CD4-positive, alpha-beta T cell (primary cell): Measurements from ENCODE around the gene NUDT13. TPM values are rescaled to one million over a fixed set of nuclear protein-coding genes. Genes with fewer than 3 reads are reported as not detected.

Experiments used
- ATAC-seq: fragments of 200-7000 bp; cut with Tn5 transposase; one replicate; pipeline ENCODE4 v1.10.0; 2022; ENCODE audit warnings: mild to moderate bottlenecking; ENCODE audit not compliant: poor library complexity
- CTCF ChIA-PET: fragments of 350-600 bp; sonication (Branson Sonifier 250); formaldehyde crosslinking; loops from one replicate; lab custom pipeline; 2021; ENCODE audit warnings: antibody characterized with exemption, inconsistent platforms; lab: Charles Lee
- POLR2A ChIA-PET: fragments of 350-600 bp; sonication (Branson Sonifier 250); formaldehyde crosslinking; loops from one replicate; lab custom pipeline; 2021; ENCODE audit warnings: antibody characterized with exemption, inconsistent platforms; lab: Charles Lee
- DNase-seq, 14 experiments: peaks; one replicate each; pipeline ENCODE4 v3.0.0-alpha.2; 2013 to 2020; ENCODE audit warnings: mixed read lengths in 2 of 14
- H3K27ac ChIP-seq, 2 donors: one replicate each; pipeline versions ENCODE4 v1.5.1 to v1.7.0; 2013; ENCODE audit warnings: low read length in 2 of 2, low read depth in 1 of 2, mild to moderate bottlenecking in 1 of 2
- H3K27me3 ChIP-seq, 2 experiments: 1 replicate in 1 of 2; 2 replicates in 1 of 2; pipeline versions ENCODE4 v1.6.1 to v1.7.0; 2013; ENCODE audit warnings: low read length in 2 of 2, control low read depth in 1 of 2, mild to moderate bottlenecking in 1 of 2, moderate library complexity in 1 of 2; ENCODE audit not compliant: insufficient read depth in 2 of 2, control insufficient read depth in 1 of 2
- H3K36me3 ChIP-seq: one replicate; pipeline ENCODE4 v1.6.1; 2013; ENCODE audit warnings: low read length, control low read depth; ENCODE audit not compliant: insufficient read depth
- H3K4me1 ChIP-seq: one replicate; pipeline ENCODE4 v1.6.1; 2013; ENCODE audit warnings: low read length, control low read depth; ENCODE audit not compliant: insufficient read depth
- H3K4me3 ChIP-seq: one replicate; pipeline ENCODE4 v1.5.1; 2013; ENCODE audit warnings: mild to moderate bottlenecking, low read length, moderate library complexity
- H3K9me3 ChIP-seq, 2 experiments: 1 replicate in 1 of 2; 2 replicates in 1 of 2; pipeline versions ENCODE4 v1.6.1 to v1.7.0; 2013; ENCODE audit warnings: low read length in 2 of 2, mild to moderate bottlenecking in 2 of 2, control low read depth in 1 of 2, moderate library complexity in 1 of 2; ENCODE audit not compliant: control insufficient read depth in 1 of 2, insufficient read depth in 1 of 2
- H3K27ac Mint-ChIP-seq: one replicate; pipeline ENCODE4 v1.8.0; 2020; ENCODE audit warnings: mixed read lengths
- H3K27me3 Mint-ChIP-seq: one replicate; pipeline ENCODE4 v1.8.0; 2021; ENCODE audit warnings: mixed read lengths
- H3K36me3 Mint-ChIP-seq: one replicate; pipeline ENCODE4 v1.8.0; 2021; ENCODE audit warnings: low read depth, mixed read lengths
- H3K4me1 Mint-ChIP-seq: one replicate; pipeline ENCODE4 v1.8.0; 2021; ENCODE audit warnings: low read depth, mixed read lengths
- H3K4me3 Mint-ChIP-seq: one replicate; pipeline ENCODE4 v1.8.0; 2020; ENCODE audit warnings: mild to moderate bottlenecking, mixed read lengths
- H3K9me3 Mint-ChIP-seq: one replicate; pipeline ENCODE4 v1.8.0; 2020; ENCODE audit warnings: mixed read lengths
- intact Hi-C, 2 experiments: fragments of 100-400 bp; cut with DNase I in 1 of 2; cut with micrococcal nuclease in 1 of 2; formaldehyde crosslinking; loops; one replicate each; pipeline versions ENCODE4 v1.15.1 to v1.9.0; 2023 to 2025; cut with DNase I, micrococcal nuclease
- polyA plus RNA-seq, 2 donors: library from polyadenylated mRNA; unstranded; fragments of 120-200 nt; gene quantifications; one replicate each; pipeline ENCODE4 v1.2.1, GENCODE V29; 2013
- total RNA-seq, 174 experiments: library from RNA in 2 of 174; stranded (reverse) in 2 of 174; gene quantifications; one replicate each; pipeline ENCODE4 v1.2.3 and lab custom pipeline; 2021 to 2026
- TF ChIP-seq, protein P1 (sequence below): fragments of 200-600 bp; IDR thresholded peaks from one replicate; pipeline ENCODE4 v1.8.0; 2022; ENCODE audit warnings: antibody characterized with exemption, mild to moderate bottlenecking

NUDT13 gene
- total RNA-seq (under 1 TPM; 0.67 to 0.82 TPM), total RNA-seq (lab: John Stamatoyannopoulos, UW) (0.20 to 7.6 (median 2.4) reads per million in 172 experiments)
- polyA plus RNA-seq (2013, experiment 1 of 2): 3.2 TPM
- 2.6 TPM for polyA plus RNA-seq (2013, experiment 2 of 2)

DNA sequence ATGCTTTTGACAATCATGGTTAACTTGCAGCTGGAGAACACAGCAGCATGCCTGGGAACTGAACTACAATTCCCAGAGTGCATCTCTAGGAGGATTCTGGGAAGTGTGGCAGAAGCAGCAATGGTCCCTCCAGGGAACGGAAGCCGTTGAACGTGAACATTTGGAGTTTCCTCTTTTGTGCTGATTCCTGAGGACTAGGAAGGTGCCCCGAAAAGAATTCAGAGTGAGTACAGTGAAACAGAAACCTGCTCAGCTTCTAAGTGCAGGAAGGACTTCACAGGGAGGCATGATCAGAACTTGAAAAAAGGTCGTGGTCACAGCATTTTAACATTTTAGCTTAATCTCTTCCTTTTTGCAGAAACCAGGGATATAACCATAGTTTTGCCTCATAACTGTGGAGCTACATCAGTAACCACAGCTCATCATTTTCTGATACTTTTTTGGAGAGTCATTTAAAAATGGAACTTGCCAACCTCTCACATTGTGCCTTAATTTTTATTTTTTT is at the start of gene NUDT13:
Gene NUDT13 (plus strand): TSS at position 111 of the 505 bp plus-strand sequence. CDS start 3,911 bp downstream, outside the sequence.
- H3K36me3 Mint-ChIP-seq: peaks cover 24% of the 10 kb centered on the region
- peak within 1 kb of the TSS; percentile 89 for H3K4me3 Mint-ChIP-seq
- POLR2A ChIA-PET: interaction anchor here (0.6 to 2.7 kb wide), 5 partner anchors 14 to 1066 kb away, joined by 3 to 49 read pairs (median 3); partner anchors contain the start of genes MCU and P4HA1
- H3K27me3 Mint-ChIP-seq: no peaks in the 10 kb centered on the region
- DNase-seq: peak; percentile 9 to 83 (median 34)
- H3K4me1 Mint-ChIP-seq: peaks cover 16% of the 10 kb centered on the region
- H3K9me3 Mint-ChIP-seq: no peaks in the 10 kb centered on the region
- intact Hi-C loops: loop anchor here (1.0 to 5.0 kb wide), 3 partner anchors 11 to 142 kb away; partner anchors contain the start of genes MRPS16 (in 1 of the 2) and P4HA1 (in 1 of the 2)
- Histone ChIP-seq H3K4me1 (peaks cover 6% of the 10 kb centered on the region), H3K9me3 (no peaks in the 10 kb centered on the region), H3K36me3 (peaks cover 2% of the 10 kb centered on the region), H3K27me3 (no peaks in the 10 kb centered on the region), H3K27ac (peak within 1 kb of the TSS in 1 of 2 donors; percentile 0), H3K4me3 (peak within 1 kb of the TSS; percentile 46)
- peak; percentile 91 for ATAC-seq
- CTCF ChIA-PET: interaction anchor here (1.9 to 4.9 kb wide), 2 partner anchors 14 to 49 kb away, joined by 7 to 28 read pairs; partner anchors contain the start of gene P4HA1
- peak within 1 kb of the TSS; percentile 71 for H3K27ac Mint-ChIP-seq
- TF ChIP-seq, protein P1, sequence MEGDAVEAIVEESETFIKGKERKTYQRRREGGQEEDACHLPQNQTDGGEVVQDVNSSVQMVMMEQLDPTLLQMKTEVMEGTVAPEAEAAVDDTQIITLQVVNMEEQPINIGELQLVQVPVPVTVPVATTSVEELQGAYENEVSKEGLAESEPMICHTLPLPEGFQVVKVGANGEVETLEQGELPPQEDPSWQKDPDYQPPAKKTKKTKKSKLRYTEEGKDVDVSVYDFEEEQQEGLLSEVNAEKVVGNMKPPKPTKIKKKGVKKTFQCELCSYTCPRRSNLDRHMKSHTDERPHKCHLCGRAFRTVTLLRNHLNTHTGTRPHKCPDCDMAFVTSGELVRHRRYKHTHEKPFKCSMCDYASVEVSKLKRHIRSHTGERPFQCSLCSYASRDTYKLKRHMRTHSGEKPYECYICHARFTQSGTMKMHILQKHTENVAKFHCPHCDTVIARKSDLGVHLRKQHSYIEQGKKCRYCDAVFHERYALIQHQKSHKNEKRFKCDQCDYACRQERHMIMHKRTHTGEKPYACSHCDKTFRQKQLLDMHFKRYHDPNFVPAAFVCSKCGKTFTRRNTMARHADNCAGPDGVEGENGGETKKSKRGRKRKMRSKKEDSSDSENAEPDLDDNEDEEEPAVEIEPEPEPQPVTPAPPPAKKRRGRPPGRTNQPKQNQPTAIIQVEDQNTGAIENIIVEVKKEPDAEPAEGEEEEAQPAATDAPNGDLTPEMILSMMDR: no peak

GRCh38 chr10:73060738-73061635 is 49.3 kb upstream of the NUDT13 start:
- no peak overlapping the region for H3K4me3 ChIP-seq
- POLR2A ChIA-PET: interaction anchor here (0.6 to 2.7 kb wide), 3 partner anchors 35 to 696 kb away, joined by 3 to 6 read pairs (median 3); no protein-coding TSS in a partner anchor
- Mint-ChIP-seq H3K36me3 (peaks cover 40% of the 10 kb centered on the region), H3K27ac (peak overlapping the region; percentile 34), H3K4me3 (no peak overlapping the region), H3K27me3 (no peaks in the 10 kb centered on the region), H3K9me3 (no peaks in the 10 kb centered on the region), H3K4me1 (peaks cover 11% of the 10 kb centered on the region)
- H3K9me3 ChIP-seq: no peaks in the 10 kb centered on the region
- intact Hi-C loops: loop anchor here (1.0 to 2.0 kb wide), 2 partner anchors 696 to 697 kb away; no protein-coding TSS in a partner anchor
- no peaks in the 10 kb centered on the region for H3K27me3 ChIP-seq
- peak in 3 of 14 experiments; percentile 48 to 56 (median 52) for DNase-seq
- ATAC-seq: peak; percentile 49
- CTCF ChIA-PET: interaction anchor here (0.6 to 0.8 kb wide), 3 partner anchors 10 to 696 kb away, joined by 3 to 5 read pairs (median 3); no protein-coding TSS in a partner anchor
- TF ChIP-seq, protein P1: peak; percentile 45
- no peak overlapping the region for H3K27ac ChIP-seq
- H3K36me3 ChIP-seq: no peaks in the 10 kb centered on the region
- H3K4me1 ChIP-seq: peaks cover 4% of the 10 kb centered on the region

GRCh38 chr10:73061743-73062142 is 48.5 kb upstream of the NUDT13 start:
- Histone ChIP-seq H3K9me3 (no peaks in the 10 kb centered on the region), H3K36me3 (no peaks in the 10 kb centered on the region), H3K4me1 (peaks cover 4% of the 10 kb centered on the region), H3K27me3 (no peaks in the 10 kb centered on the region), H3K27ac (no peak overlapping the region), H3K4me3 (no peak overlapping the region)
- POLR2A ChIA-PET: interaction anchor here (0.6 to 2.7 kb wide), 3 partner anchors 34 to 697 kb away, joined by 3 to 6 read pairs (median 3); no protein-coding TSS in a partner anchor
- TF ChIP-seq, protein P1: no peak
- H3K4me1 Mint-ChIP-seq: peaks cover 11% of the 10 kb centered on the region
- no peak overlapping the region for H3K4me3 Mint-ChIP-seq
- ATAC-seq (no peak), DNase-seq (no peak)
- CTCF ChIA-PET: interaction anchor here (0.6 to 1.5 kb wide), 4 partner anchors 10 to 697 kb away, joined by 3 to 5 read pairs (median 4); no protein-coding TSS in a partner anchor
- no peak overlapping the region for H3K27ac Mint-ChIP-seq
- intact Hi-C loops: loop anchor here (1.0 to 2.0 kb wide), 2 partner anchors 697 kb away; no protein-coding TSS in a partner anchor
- H3K9me3 Mint-ChIP-seq: no peaks in the 10 kb centered on the region
- peaks cover 46% of the 10 kb centered on the region for H3K36me3 Mint-ChIP-seq
- no peaks in the 10 kb centered on the region for H3K27me3 Mint-ChIP-seq
